Activated CD8-positive, alpha-beta memory T cell treated with anti-CD3 and anti-CD28 coated beads, Interleukin-2, amount 50 U/mL, for 48 hours (primary cell): Measurements from ENCODE around the gene DGKB.

Experiments used
- DNase-seq: peaks from one replicate; pipeline ENCODE4 v3.0.0-alpha.2; 2020

DGKB gene

DNA sequence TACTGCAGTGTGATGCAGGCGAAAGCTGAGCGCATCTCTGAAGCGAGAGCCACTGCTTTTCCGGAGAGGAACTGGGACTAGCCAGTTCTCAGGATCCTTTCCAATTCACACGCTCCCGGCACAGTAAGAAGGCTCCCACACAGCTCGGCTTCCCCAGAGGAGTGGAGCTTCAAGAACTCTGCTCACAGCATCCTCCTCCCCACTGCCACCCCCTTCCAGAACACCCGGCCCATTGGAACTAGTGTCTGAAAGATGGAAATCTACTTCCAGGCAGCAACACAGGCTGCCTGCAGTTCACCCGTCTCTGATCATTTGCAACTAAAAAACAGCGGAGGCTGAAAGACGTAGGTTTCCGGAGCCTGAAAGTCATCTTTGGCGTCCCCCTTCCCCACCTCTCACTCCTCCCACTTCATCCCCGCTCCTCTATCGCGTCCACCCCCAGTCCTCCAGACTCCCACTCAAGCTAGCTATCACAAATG is at the start of gene DGKB:
DGKB (minus strand) TSS at position 163 of the 479 bp plus-strand sequence.
- DNase-seq: no peak

DNA sequence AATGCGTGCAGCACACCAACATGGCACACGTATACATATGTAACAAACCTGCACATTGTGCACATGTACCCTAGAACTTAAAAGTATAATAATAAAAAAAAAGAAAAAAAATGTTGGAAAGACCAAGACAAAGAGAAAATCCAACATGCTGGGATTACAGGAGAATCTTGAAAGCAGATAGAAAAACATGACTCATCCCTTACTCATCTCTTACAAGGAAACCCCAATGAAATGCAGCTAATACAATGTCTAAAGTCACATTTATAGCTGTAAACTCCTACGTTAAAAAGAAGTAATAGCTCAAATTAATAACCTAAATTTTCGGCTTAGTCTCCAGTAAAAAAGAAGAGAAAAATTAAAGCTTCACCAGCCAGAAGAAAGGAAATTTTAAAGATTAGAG is 47.5 kb upstream of the DGKB start:
- DNase-seq: no peak

DNA sequence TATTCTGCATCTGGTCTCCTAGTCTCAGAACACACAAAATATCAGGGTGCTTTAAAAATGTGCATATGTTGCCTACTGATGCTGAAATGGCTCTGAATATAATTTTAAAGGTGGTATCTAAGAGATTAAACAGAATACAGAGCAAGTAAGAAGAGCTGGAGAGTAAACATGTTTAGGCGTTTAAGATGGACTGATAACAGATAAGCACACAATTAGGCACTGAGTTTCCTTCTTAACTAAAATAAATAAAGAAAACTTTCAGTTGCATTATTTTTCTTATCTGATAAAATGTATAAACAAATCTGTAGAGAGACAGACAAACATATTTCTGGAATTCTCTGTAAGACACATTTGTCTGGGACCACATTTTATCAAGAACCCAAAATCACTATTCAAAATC is 35.6 kb upstream of the DGKB start:
- DNase-seq: no peak

DNA sequence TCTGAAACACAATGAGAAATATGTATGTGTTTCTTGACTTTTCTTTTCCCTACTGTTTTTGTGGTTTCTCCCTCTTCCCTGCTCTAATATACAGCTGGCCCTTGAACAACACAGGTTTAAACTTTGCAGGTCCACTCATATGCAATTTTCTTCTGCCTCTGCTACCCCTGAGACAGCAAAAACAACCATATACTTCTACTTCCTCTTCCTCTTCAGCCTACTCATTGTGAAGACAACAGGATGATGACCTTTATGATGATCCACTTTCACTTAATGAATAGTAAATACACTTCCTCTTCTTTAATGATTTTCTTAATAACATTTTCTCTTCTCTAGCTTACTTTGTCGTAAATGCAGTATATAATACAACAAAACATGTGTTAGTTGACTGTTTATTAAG is 35.0 kb upstream of the DGKB start:
- DNase-seq: no peak

DNA sequence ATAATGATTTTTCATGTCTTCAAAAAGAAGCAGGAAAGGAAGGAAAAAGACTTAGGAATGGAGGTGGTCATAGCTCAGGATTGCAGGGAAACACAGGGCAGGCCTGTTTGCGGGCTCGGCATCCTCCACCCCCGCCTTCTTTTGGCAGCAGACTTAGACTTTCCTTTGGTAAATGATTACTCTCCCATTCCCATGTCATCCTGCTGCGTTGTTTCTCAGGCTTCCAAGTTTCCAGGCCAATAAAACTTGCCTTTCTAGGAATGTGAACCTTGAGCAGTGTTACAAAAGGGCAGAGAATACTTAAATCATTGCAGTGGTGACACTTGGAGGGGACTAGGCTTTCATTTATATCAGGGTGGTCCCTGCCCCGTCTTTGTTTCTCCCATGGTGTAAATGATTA is 34.0 kb upstream of the DGKB start:
- DNase-seq: no peak

DNA sequence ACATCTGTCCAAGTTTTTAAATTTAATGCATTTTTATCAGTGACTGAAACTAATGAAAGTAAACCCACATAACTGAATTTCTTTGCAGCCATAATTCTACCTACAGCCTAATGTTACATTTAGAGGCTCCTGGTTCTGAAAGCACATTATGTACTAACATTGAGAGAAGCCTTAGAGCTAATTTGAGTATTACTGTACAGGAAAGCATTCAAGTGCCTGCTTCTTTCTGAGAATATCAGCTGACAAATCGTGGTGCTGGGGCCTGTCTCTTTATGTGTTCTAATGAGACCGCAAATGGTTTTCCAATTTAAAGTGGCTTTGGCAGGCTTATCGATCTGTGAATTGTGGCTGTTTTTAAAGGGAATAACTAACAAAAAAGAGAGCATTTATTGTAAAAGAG is 32.3 kb upstream of the DGKB start:
- DNase-seq: no peak

DNA sequence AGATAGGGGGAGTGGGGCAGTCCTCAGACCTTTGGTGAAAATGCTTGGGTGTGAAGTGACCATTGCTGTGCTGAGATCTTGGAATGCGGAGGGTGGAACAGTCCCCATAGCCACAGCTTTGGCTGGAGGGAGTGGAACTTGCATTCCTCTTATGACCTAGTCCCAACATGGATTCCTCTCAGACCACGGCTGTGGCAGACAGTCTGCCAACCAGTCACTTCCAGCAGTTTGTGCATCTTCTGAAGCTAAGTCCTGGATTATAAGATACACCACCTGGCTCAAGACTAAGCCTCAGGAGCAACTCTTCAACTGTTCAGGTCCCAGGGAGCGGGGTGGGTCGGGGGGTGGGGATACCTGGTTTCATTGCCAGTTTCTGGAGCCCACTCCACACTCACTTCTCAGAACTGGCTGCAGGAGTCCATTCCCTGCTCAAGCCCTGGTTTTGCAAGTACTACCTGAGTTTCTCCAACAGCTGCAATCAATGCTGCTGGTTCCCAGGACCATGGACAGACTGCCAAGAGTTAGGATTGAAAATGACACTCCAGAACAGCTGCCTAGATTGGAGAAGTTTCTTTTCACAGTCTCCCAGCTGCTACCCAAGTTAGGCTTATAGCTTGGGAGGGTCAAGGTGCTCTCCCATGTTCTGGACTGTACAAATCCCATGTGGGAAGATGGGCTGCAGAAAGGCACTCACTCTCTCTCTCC is 29.1 kb upstream of the DGKB start:
- no peak for DNase-seq

DNA sequence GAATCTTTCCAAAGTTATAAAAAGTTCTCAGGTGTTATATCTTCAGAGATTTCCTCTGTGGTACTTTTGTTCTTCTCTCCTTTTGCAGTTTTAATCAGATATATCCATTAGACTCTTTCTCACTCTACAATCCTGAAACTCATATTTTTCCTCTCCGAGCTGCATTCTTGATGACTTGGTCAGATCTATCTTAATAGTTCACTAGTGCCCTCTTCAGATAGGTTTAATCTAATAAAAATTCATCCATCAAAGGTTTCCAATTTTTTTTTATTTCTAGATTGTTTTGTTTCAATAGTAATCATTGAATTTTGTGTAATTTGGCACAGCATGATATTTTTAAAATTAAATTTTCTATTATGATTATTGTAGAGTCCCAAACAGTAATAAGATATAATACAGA is 21.8 kb upstream of the DGKB start:
- DNase-seq: no peak

DNA sequence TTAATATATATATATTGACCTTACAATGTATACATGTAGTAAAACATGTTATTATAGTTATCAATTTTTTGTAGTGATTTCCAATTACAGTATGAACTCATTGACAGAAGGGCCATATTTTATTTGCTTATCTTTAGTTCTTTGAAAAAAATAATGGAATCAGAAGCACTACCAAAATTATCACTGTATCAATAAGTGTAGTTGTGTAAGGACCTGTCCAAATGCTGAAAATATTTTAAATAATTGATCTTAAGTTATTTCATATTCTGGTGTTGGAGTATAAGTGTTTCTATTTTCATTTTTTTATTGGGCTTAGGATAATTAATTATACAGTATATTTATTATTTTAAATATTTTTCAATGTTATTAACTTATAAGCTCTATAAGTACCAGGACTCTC is 8.5 kb upstream of the DGKB start:
- DNase-seq: no peak

DNA sequence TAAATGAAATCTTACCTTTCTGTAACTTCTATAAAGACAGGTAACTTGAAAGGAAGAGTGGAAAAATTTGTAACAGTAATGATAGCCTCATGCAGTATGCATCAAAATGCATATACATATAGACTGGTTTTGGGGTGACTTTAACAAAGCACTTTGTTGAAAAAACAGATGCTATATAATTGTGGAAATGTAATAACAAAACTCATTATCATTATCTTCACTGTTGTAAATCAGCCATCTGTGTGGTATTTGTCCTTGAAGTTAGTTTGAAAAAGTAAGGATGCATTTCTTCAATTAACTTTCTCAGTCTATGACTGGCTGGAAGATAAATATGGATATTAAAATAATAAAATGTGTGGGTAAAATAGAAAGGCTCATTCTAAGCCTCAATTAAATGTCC is 6.1 kb upstream of the DGKB start:
- no peak for DNase-seq

DNA sequence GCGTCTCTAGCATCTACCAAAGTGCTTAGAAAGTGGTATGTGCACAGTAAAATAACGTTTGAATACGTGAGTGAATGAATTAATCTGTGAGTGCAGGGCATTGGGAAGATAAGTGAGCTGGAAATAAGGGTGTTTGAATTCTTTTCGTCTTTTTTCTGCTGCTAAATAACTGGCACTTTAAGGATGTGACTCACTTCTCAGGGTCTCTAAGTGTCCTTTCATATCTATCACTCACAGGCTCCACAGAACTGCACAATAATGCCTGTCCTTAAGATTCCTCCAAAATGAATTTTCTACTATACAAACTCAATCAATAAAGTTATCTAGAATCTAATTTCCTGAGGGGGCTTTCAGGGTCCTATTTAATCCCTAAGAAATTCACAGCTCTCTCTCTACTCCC is 3.2 kb upstream of the DGKB start:
- no peak for DNase-seq

DNA sequence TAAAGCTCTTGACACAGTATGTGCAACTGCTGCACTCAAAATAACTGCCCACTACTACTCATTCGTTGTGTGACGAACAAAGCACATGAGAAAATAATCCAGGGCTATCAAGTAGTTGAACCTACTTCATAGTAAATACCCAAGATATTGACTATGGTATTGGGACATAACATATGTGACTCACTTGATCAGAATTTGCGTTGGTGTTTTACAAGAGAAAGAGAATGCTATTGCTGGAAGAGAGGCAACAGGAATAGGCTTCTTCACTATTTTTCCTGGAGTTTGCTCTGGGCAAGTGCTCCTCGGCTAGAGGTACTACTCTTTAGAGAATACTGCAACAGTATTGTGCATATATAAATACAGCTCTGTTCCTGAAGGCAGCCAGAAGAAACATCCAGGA is 2.5 kb downstream of the DGKB start:
- no peak for DNase-seq

DNA sequence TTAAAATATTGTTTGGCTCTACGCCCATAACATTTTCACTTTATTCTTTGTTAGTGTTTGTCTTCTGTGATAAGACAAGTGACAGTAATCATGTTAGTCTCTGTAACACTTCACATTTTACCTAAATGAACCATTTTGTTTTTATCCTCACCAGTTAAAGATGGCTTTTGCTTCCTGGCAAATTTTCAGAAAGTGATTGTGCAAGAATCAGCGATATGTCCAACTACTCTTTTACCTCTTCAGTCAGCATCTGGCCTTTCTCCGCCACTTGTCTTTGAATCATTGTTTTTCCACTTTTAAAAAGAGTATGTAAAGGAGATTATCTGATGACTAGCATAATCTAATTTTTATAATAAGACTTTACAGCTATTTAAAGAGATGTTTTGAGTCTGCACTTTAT is 3.5 kb downstream of the DGKB start:
- no peak for DNase-seq

DNA sequence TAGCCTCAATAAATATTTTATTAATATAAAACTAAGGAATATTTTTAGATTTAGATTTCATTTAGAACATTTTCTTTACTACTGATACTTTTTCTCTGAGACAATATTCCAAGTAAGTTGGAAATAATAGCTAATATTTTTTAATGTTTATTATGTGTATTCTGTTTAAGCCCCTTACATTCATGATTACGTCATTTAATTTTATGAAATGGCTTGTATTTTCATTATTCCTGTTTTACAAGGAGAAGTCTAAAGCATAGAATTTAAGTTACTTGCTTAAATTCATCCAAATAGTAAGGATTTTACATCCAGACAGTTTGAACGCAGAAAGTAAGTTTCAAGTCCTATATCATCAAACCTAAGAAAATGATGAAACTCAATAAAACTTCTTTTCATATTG is 6.1 kb downstream of the DGKB start:
- no peak for DNase-seq

DNA sequence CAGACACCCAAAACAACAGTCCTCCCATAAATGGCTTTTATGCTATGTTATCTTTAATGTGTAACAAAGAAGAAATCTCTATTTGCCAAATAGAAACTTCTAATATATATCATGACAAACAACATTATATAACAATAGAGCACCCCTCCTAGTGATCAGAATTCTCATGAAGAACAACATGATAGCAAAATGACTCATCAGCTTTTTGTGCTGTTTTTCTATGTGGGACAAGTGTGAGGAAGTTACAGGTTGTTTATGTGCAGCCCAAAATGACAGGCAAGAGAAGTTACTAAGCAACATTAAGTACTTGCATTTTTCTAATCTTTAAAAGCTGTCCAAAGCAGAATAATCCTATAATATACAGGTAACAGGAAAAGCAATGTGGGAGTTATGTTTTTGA is 7.7 kb downstream of the DGKB start:
- no peak for DNase-seq

DNA sequence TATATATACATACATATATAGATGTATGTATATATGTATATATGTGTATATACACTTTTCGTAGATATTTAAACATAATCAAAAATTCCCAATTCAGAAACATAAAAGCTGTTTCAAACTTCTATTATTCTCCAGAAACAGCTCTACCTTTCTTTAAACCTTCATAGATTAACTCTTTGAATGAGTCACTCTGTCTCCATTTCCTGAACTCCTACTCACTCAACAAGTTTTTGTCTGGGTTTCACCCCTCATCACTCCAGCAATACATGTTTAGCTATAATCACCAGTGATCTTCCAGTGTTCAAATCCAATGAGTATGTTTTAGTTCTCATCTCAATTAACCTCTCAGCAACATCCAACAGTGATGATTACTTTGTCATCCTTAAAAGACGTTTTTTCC is 9.6 kb downstream of the DGKB start:
- DNase-seq: no peak

DNA sequence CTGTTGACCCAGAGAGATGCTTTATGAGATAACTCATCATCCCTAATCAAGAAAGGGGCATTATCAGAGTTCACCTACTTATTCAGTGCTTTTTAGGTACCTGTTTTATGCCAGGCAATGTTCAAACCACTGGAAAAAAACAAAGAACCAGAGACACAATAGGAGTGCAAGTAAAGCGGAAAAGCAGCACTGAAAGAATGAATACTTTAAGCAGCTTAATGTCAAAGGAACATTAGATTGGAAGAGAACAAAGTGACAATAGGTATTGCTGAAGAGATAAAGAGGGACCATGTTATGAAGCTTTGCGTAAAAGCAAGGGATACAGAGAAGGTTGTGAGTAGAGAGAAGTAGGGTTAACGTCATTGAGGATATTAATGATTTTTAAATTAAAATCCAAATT is 11.3 kb downstream of the DGKB start:
- DNase-seq: no peak

DNA sequence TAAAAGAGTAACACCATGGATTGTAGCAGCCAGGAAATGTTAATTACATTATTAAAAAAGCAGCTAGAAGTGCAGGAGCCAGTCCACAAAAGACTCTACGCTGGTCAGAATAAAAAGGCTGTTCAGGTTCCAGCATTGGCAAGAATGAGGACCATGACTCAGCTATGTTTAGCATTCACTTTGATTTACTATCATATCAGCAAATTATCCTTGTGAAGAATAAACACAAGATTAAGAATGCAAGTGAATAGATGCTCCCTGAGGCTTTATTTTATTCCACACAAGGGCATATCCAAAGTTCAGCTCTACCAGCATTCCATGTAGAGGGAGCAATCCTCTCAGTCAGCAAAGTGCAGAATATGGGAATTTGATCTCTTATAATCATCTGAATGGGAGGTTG is 13.6 kb downstream of the DGKB start:
- no peak for DNase-seq

DNA sequence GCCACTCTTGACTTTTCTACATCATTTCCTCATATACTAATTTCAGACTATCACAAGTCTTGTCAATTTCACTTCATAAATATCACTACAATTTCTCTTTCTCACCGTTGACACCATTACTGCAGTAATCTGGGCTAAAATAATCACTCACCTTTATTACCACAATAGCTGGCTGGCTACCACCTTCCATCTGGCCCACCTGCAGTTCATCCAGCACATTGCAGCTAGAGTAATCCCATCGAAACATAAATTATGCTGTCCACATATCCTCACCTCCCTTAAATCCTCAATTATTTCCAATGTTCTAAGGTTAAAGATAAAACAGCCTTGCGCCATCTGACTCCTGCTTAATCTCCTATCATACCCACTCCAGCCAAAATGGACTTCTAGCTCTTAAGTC is 16.0 kb downstream of the DGKB start:
- no peak for DNase-seq

DNA sequence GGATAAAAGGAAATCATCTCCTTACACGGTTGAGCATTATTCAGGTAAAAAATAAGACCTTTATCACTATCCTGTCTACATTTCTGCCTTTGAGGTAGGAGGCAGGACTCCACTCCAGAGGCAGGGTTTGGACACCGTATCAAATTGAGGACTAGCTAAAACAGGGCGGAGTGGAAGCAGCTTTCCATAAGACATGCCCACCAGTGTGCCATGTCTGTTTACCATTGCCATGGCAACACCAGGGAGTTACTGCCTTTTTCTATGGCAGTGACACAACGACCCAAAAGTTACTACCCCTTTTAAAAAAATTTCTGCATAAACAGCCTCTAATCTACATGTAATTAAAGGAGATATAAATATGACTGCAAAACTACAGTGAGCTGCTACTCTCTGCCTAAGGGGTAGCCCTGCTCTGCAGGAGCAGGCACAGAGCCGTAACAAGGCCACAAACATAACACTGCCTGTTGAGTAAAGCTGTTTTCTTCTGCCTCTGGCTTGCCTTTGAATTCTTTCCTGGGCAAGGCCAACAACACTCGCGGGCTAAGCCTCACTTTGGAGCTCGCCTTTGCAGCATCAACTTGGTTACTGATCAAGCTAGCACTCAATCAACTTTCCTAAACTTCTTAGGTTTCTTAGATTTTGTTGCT is 26.5 kb downstream of the DGKB start:
- no peak for DNase-seq

DNA sequence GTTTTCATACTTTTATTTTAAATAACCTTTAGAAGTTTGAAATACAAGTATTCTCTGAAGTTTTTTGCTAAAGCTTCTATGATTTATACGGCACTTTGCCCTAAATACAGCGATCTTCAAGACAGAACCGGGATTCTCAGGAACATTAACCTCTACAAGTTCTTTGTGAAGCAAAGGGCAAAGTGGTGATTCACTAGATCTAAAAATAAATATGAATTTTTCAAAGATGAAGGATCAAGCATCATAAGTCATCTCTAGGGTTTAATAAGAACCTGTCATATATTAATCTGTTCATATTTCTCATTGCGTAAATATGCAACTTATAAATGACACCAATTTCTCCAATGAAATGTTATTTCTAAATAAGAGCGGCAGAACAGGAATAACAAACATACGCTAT is 30.7 kb downstream of the DGKB start:
- no peak for DNase-seq

DNA sequence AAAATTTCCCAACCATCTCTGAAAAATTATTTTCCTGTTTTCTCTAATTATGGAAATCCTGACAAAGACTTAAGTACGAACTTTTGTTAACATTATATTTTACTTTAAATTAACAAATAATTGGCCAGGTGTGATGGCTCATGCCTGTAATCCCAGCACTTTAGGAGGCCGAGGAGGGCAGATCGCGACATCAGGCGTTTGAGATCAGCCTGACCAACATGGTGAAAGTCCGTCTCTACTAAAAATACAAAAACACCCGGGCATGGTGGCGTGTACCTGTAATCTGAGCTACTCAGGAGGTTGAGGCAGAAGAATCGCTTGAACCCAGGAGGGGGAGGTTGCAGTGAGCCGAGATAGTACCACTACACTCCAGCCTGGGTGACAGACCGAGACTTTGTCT is 32.2 kb downstream of the DGKB start:
- no peak for DNase-seq

DNA sequence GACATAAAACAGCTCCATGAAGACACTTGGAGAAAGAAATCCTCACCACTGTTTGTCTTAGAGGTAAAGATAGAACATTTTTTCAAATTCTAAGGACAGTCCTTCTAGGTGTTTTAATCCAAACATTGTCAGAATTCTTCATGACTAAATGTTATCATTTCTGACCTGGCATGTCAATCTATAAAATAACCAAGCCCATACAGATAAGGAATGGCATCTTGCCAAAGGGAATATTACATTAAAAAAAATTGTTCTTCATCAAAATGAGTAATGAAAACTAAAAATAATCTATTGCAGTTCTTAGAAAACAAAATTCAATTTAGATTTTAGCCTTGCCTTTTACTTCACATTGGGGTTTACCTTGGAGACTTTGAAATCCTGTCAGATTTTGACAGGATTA is 33.6 kb downstream of the DGKB start:
- DNase-seq: no peak

DNA sequence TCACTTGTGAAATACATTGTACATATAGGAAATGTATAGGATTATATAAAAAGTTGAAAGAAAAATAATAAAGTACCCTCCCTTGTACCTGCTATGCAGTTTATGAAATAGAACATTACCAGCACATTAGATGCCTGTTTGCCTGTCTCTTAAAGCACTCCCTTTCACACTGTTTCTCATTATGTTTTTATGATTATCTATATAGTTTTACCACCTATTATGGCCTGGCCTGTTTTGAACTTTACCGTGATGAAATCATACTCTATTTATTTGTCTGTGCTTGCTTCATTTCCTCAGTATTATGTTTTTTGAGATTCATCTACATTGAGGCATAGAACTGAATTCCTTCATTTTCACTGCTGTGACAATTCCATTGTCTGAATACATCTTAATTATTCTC is 41.1 kb downstream of the DGKB start:
- DNase-seq: no peak

DNA sequence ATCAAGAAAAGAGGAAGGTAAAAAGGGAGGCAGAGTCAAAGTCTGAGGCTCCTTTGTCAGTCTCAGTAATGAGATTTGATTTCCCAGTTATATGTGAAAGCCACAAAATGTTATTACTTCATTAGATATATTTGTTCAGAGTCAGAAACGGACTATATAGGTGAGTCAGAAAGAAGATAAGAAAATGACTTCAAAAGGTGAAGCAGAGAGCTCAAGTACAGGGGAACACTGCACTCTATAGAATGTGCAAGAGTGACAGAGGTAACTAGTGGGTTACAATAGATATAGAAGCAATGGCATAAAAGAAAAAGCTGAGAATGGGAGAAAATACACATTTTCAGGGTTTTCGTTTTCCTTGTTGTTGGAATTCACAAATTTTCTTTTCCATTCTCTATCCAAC is 43.3 kb downstream of the DGKB start:
- no peak for DNase-seq
